Liver (tissue), 3 donors: Measurements from ENCODE around the gene F12.

ENCODE experiments used
- CTCF ChIP-seq: fragments of 150-350 bp; IDR thresholded peaks from 2 replicates; pipeline ENCODE4 v1.5.1; 2017; ENCODE audit warnings: improper control_type of control experiment, low read depth, low read length; ENCODE audit not compliant: missing input control
- TF ChIP-seq, protein P1 (sequence below): IDR thresholded peaks from 2 replicates; pipeline ENCODE4 v1.6.1; 2016; ENCODE audit warnings: antibody characterized with exemption
- donor health status: healthy.
- donor health status: healthy.

- no peak for TF ChIP-seq CTCF
- TF ChIP-seq, protein P1, sequence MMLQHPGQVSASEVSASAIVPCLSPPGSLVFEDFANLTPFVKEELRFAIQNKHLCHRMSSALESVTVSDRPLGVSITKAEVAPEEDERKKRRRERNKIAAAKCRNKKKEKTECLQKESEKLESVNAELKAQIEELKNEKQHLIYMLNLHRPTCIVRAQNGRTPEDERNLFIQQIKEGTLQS, result no peak
Observed at GRCh38 chr5:177376107-177376506, 33.3 kb downstream of the F12 start.
